ENCODE data around the gene RELT.

DNA sequence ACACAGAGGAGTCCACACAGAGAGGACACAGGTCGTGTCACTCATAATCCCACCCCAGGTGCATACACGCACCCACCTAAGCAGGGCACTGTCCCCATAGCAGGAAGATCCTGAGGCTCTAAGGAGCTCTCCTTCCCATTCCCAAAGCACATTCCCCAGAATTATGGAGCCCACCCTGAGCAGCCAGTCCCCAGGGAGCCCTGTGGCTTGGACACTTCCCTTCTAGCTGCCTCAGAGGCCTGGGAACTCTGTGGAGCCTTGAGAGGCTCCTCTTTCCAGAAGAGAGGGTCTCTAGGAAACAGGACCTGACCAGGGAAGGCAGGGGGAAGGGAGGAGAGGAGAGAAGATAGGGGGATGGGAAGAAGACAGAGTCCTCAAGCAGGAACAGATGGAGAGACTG is 38.4 kb upstream of the RELT start:
- TF ChIP-seq, protein P1, sequence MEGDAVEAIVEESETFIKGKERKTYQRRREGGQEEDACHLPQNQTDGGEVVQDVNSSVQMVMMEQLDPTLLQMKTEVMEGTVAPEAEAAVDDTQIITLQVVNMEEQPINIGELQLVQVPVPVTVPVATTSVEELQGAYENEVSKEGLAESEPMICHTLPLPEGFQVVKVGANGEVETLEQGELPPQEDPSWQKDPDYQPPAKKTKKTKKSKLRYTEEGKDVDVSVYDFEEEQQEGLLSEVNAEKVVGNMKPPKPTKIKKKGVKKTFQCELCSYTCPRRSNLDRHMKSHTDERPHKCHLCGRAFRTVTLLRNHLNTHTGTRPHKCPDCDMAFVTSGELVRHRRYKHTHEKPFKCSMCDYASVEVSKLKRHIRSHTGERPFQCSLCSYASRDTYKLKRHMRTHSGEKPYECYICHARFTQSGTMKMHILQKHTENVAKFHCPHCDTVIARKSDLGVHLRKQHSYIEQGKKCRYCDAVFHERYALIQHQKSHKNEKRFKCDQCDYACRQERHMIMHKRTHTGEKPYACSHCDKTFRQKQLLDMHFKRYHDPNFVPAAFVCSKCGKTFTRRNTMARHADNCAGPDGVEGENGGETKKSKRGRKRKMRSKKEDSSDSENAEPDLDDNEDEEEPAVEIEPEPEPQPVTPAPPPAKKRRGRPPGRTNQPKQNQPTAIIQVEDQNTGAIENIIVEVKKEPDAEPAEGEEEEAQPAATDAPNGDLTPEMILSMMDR (conservative IDR thresholded peaks at IDR 0.05; ENCODE audit: low read depth, low read length) = no peak
- TF ChIP-seq EZH2 (IDR thresholded peaks at IDR 0.05; ENCODE audit: low read length, unreplicated experiment) = no peak

All from PC-3 (cell line).